DND-41 (cell line): Measurements from ENCODE around the gene MBP.

ENCODE experiments used
- ATAC-seq: fragments of 200-7000 bp; cut with Tn5 transposase; 3 replicates; pipeline ENCODE4 v1.9.1; 2021; ENCODE audit warnings: low read depth; ENCODE audit not compliant: insufficient read depth
- DNase-seq: peaks from one replicate; pipeline ENCODE4 v3.0.0-alpha.2; 2020
- H2AFZ ChIP-seq: 2 replicates; pipeline ENCODE4 v1.6.0; 2012; ENCODE audit warnings: low read depth, low read length
- H3K27ac ChIP-seq: 2 replicates; pipeline ENCODE4 v1.5.1; 2012; ENCODE audit warnings: low read length, inconsistent platforms
- H3K27me3 ChIP-seq: fragments of 200-600 bp; sonication (generic); 2 replicates; pipeline ENCODE4 v1.6.0; 2012; ENCODE audit warnings: low read length, mild to moderate bottlenecking, inconsistent platforms; ENCODE audit not compliant: insufficient read depth, poor library complexity
- H3K36me3 ChIP-seq: 2 replicates; pipeline ENCODE4 v1.5.1; 2012; ENCODE audit warnings: low read length, inconsistent platforms; ENCODE audit not compliant: insufficient read depth
- H3K4me1 ChIP-seq: 2 replicates; pipeline ENCODE4 v1.5.1; 2012; ENCODE audit warnings: mild to moderate bottlenecking, low read length; ENCODE audit not compliant: insufficient read depth
- H3K4me2 ChIP-seq: 2 replicates; pipeline ENCODE4 v1.6.0; 2012; ENCODE audit warnings: mild to moderate bottlenecking, moderate library complexity, low read length, inconsistent platforms; ENCODE audit not compliant: insufficient read depth
- H3K4me3 ChIP-seq, 2 experiments: fragments of 200-600 bp in 1 of 2; shearing (Covaris generic) in 1 of 2; 2 replicates each; pipeline ENCODE4 v1.5.1; 2012 to 2016; ENCODE audit warnings: inconsistent platforms in 2 of 2, low read length in 2 of 2, mild to moderate bottlenecking in 2 of 2, low read depth in 1 of 2, moderate library complexity in 1 of 2
- H3K79me2 ChIP-seq: 2 replicates; pipeline ENCODE4 v1.6.0; 2012; ENCODE audit warnings: low read length, inconsistent platforms; ENCODE audit not compliant: insufficient read depth
- H3K9ac ChIP-seq: 2 replicates; pipeline ENCODE4 v1.6.0; 2012; ENCODE audit warnings: low read depth, mild to moderate bottlenecking, inconsistent platforms, low read length, moderate library complexity
- H3K9me3 ChIP-seq: 2 replicates; pipeline ENCODE4 v1.5.1; 2012; ENCODE audit warnings: low read length, moderate library complexity, mild to moderate bottlenecking, inconsistent platforms; ENCODE audit not compliant: insufficient read depth, severe bottlenecking
- H4K20me1 ChIP-seq: 2 replicates; pipeline ENCODE4 v1.6.0; 2012; ENCODE audit warnings: low read length; ENCODE audit not compliant: insufficient read depth
- CTCF ChIP-seq: IDR thresholded peaks from 2 replicates; pipeline ENCODE4 v1.5.1; 2012; ENCODE audit warnings: borderline replicate concordance, low read length, moderate library complexity, mild to moderate bottlenecking; ENCODE audit not compliant: poor library complexity, severe bottlenecking; ENCODE audit errors: extremely low read depth
- EZH2 ChIP-seq: IDR thresholded peaks from 3 replicates; pipeline ENCODE4 v1.6.1; 2012; ENCODE audit warnings: borderline replicate concordance, low read depth, mild to moderate bottlenecking, moderate library complexity, low read length, inconsistent platforms; ENCODE audit not compliant: severe bottlenecking

The MBP gene

GRCh38 chr18:77006305-77007175 is 126.0 kb downstream of the MBP start:
- ATAC-seq = no peak
- H2AFZ ChIP-seq = no peak overlapping the region
- TF ChIP-seq EZH2 (no peak), CTCF (no peak)
- 0 out of 2 replicates have a peak, but pooled peaks cover 2% of the 10 kb centered on the region for H3K79me2 ChIP-seq
- no peaks in the 10 kb centered on the region for H4K20me1 ChIP-seq
- H3K27me3 ChIP-seq = no peaks in the 10 kb centered on the region
- H3K27ac ChIP-seq = peak overlapping the region; percentile 85
- no peak for DNase-seq
- H3K9me3 ChIP-seq = no peaks in the 10 kb centered on the region
- H3K4me1 ChIP-seq = peaks cover 55% of the 10 kb centered on the region
- H3K36me3 ChIP-seq = peaks cover 8% of the 10 kb centered on the region; the same call in 1 of the 2 replicates
- no peak overlapping the region for H3K4me3 ChIP-seq
- no peak overlapping the region for H3K4me2 ChIP-seq
- 0 out of 2 replicates have a peak overlapping the region, but pooled peaks have one; percentile 42 for H3K9ac ChIP-seq

GRCh38 chr18:77005651-77006195 is 126.9 kb downstream of the MBP start:
- no peak for ATAC-seq
- Histone ChIP-seq H4K20me1 (no peaks in the 10 kb centered on the region), H3K27me3 (no peaks in the 10 kb centered on the region), H3K4me2 (peak overlapping the region; percentile 48), H3K36me3 (0 out of 2 replicates have a peak, but pooled peaks cover under 1% of the 10 kb centered on the region), H3K79me2 (no peaks in the 10 kb centered on the region), H3K27ac (peak overlapping the region; percentile 85), H3K9ac (peak overlapping the region; percentile 42), H3K4me1 (peaks cover 63% of the 10 kb centered on the region), H3K9me3 (no peaks in the 10 kb centered on the region), H3K4me3 (0 out of 4 replicates have a peak overlapping the region, but pooled peaks of 1 of the 2 experiments have one; percentile 20), H2AFZ (no peak overlapping the region)
- no peak for DNase-seq
- TF ChIP-seq CTCF (no peak), EZH2 (no peak)

- Histone ChIP-seq H3K27me3 (no peaks in the 10 kb centered on the region), H3K36me3 (no peaks in the 10 kb centered on the region), H3K4me1 (peaks cover 70% of the 10 kb centered on the region), H2AFZ (peak overlapping the region; percentile 41; the same call in 1 of the 2 replicates), H3K27ac (peak overlapping the region; percentile 85), H3K9me3 (no peaks in the 10 kb centered on the region), H3K79me2 (no peaks in the 10 kb centered on the region), H3K4me3 (0 out of 4 replicates have a peak overlapping the region, but pooled peaks of 1 of the 2 experiments have one; percentile 20), H3K9ac (peak overlapping the region; percentile 42), H4K20me1 (no peaks in the 10 kb centered on the region), H3K4me2 (peak overlapping the region; percentile 48)
- TF ChIP-seq CTCF (no peak), EZH2 (no peak)
- DNase-seq (peak; percentile 53), ATAC-seq (peak; percentile 52; the same call in 2 of the 3 replicates)
Observed at GRCh38 chr18:77004555-77005380, 127.8 kb downstream of the MBP start.
